Adrenal gland (tissue), 12 donors: ENCODE results near the gene MAML3. TPM values are rescaled to one million over a fixed set of nuclear protein-coding genes. Genes with fewer than 3 reads are reported as not detected.
A peak's percentile ranks its signal among the peaks of the same experiment; 100 is the strongest.

ENCODE experiments used
- DNase-seq, 7 donors: peaks; one replicate each; pipeline ENCODE4 v3.0.0-alpha.2; 2019 to 2020
- H3K27ac ChIP-seq, 5 donors: fragments of 200-600 bp; sonication (generic) in 4 of 5; 1 replicate in 3 of 5; 2 replicates in 2 of 5; pipeline versions ENCODE4 v1.5.1 to v1.8.0; 2016 to 2020; ENCODE audit warnings: mild to moderate bottlenecking in 1 of 5
- H3K27me3 ChIP-seq: fragments of 200-600 bp; 2 replicates; pipeline ENCODE4 v1.8.0; 2021
- H3K36me3 ChIP-seq, 2 donors: fragments of 200-600 bp; replicated peaks in 1 of 2; 1 replicate in 1 of 2; 2 replicates in 1 of 2; pipeline versions ENCODE4 v1.5.1 to v1.8.0; 2018 to 2022
- H3K4me1 ChIP-seq, 2 donors: fragments of 200-600 bp; replicated peaks in 1 of 2; 1 replicate in 1 of 2; 2 replicates in 1 of 2; pipeline versions ENCODE4 v1.5.1 to v1.8.0; 2018 to 2021
- H3K4me3 ChIP-seq, 4 donors: fragments of 200-600 bp; sonication (generic) in 3 of 4; one replicate each; pipeline ENCODE4 v1.5.1; 2016 to 2018
- H3K9me3 ChIP-seq, 3 donors: fragments of 200-600 bp; sonication (generic) in 1 of 3; replicated peaks in 1 of 3; 1 replicate in 2 of 3; 2 replicates in 1 of 3; pipeline versions ENCODE4 v1.5.1 to v1.8.0; 2016 to 2021
- CTCF ChIP-seq, 6 experiments: fragments of 450-650 bp in 4 of 6; fragments of 200-600 bp in 2 of 6; sonication (generic) in 1 of 6; IDR thresholded peaks; 1 replicate in 5 of 6; 2 replicates in 1 of 6; pipeline versions ENCODE4 v1.5.1 to v1.8.0; 2016 to 2021; ENCODE audit warnings: antibody characterized with exemption in 6 of 6, mild to moderate bottlenecking in 2 of 6, moderate library complexity in 1 of 6
- POLR2A ChIP-seq, 2 donors: fragments of 450-650 bp; IDR thresholded peaks; one replicate each; pipeline ENCODE4 v1.6.1; 2017; ENCODE audit warnings: antibody characterized with exemption in 2 of 2, mild to moderate bottlenecking in 2 of 2, moderate library complexity in 1 of 2
- WGBS, 4 donors: extraction: QIAGEN DNeasy Blood & Tissue Kit in 2 of 4; methylation state at CpG; one replicate each; pipeline versions ENCODE4 v1.1.5 to v1.1.7; 2013 to 2017; 5-methylcytosine and 5-hydroxymethylcytosine counted together
- intact Hi-C, 2 donors: fragments of 100-400 bp; cut with DNase I; formaldehyde crosslinking; loops; one replicate each; pipeline versions ENCODE4 v1.14.1 to v1.15.0; 2022 to 2023
- polyA plus RNA-seq, 3 donors: library from polyadenylated mRNA; stranded (reverse); fragments of 200-250 nt in 2 of 3; fragments of 350-450 nt in 1 of 3; fragmentation: Illumina TruSeq in 1 of 3; extraction: RNeasy Lipid Tissue Mini Kit (QIAGEN cat#74804) in 1 of 3; gene quantifications; one replicate each; pipeline ENCODE4 v1.2.3, GENCODE V29; 2013 to 2014
- total RNA-seq, 9 donors: library from RNA; depleted of rRNA in 4 of 9; stranded (reverse); fragments of >200 nt in 4 of 9; fragments of 120-200 nt in 1 of 9; fragmentation: NEBNext Ultra II Directional in 1 of 9; extraction: Animal tissue kit (Norgen Biotek cat#: 25700) in 1 of 9; gene quantifications; one replicate each; pipeline versions ENCODE4 v1.1.0 to v1.2.4, GENCODE V29; 2013 to 2023
- donor health status: healthy with polysubstance abuse.
- donor health status: Bipolar disorder and iron deficiency.
- donor health status: DM: yes; HTN: yes; CAD: no.
- donor health status: DM: no; HTN: no; CAD: no.
- donor health status: DM: no; HTN: no; CAD: no.
- donor health status: DM: yes; HTN: yes; CAD: no.

Gene MAML3
- total and polyA plus RNA-seq, 12 donors, result 2.0 to 15.9 (median 8.4) TPM

DNA sequence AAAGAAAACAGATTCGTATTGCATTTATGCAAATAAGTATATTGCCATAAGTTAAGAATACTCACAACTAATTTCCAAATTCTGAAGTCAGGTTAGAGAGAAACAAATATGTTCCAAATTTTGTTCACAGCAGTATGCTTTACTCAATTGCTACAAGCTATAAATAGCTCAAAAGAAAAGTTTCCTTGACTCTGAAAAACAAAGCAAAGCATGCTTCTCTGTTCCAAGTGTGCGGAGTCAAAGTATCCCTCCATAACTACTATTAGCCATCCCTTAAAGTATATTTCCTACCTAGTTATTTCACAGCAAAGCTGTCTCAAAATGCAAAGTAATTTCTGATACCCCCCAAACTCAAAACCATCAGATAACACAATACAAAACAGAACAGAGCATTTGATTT is 441.1 kb downstream of the MAML3 start:
- intact Hi-C loops, result no loop called here
- Histone ChIP-seq H3K4me3 (no peak overlapping the region), H3K27me3 (no peaks in the 10 kb centered on the region), H3K36me3 (no peaks in the 10 kb centered on the region), H3K27ac (no peak overlapping the region), H3K4me1 (peaks cover 0 to 26% of the 10 kb centered on the region in 2 donors), H3K9me3 (no peaks in the 10 kb centered on the region)
- 64 to 72% (median 69%) methylated on average over 2 of the region's 2 CpGs for WGBS, 4 donors
- no peak for TF ChIP-seq POLR2A (IDR thresholded peaks at IDR 0.05)
- TF ChIP-seq CTCF (IDR thresholded peaks at IDR 0.05), result no peak
- no peak for DNase-seq

- Histone ChIP-seq H3K4me3 (no peak overlapping the region), H3K4me1 (peaks cover 0 to 26% of the 10 kb centered on the region in 2 donors), H3K27ac (peak overlapping the region in 3 of 5 donors; percentile 8 to 63 (median 21)), H3K9me3 (no peaks in the 10 kb centered on the region), H3K27me3 (no peaks in the 10 kb centered on the region), H3K36me3 (no peaks in the 10 kb centered on the region)
- WGBS, 4 donors, result 33 to 66% (median 53%) methylated on average over 4 of the region's 4 CpGs
- intact Hi-C loops, result no loop called here
- DNase-seq, result peak in 6 of 7 donors; percentile 54 to 73 (median 63)
- TF ChIP-seq POLR2A (IDR thresholded peaks at IDR 0.05) (no peak), CTCF (IDR thresholded peaks at IDR 0.05) (no peak)
Observed at GRCh38 chr4:139711461-139711860, 442.5 kb downstream of the MAML3 start.

DNA sequence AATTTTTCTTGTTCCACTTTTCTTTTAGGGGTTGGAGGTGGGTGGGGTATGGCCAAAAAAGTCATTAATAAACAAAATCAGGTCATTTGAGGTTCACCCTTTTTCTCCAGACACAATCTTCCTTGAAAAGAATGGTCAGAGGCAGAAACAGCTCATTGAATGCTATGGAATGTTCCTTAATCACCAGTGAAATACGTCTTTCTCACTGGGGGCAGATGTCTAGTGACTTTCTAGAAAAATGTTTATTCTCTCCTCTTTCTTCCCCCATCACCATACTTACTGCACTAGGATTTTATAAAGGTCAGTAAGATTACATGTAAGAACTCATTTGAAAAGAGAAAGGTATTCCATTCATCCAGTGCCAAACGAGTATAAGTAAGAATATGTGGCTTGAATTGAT is 443.9 kb downstream of the MAML3 start:
- intact Hi-C loops, result no loop called here
- TF ChIP-seq CTCF (IDR thresholded peaks at IDR 0.05), result no peak
- Histone ChIP-seq H3K36me3 (peaks cover 0 to 5% of the 10 kb centered on the region in 2 donors), H3K4me1 (peaks cover 0 to 21% of the 10 kb centered on the region in 2 donors), H3K27me3 (no peaks in the 10 kb centered on the region), H3K4me3 (no peak overlapping the region), H3K27ac (no peak overlapping the region), H3K9me3 (no peaks in the 10 kb centered on the region)
- 82 to 95% (median 88%) methylated on average over 2 of the region's 2 CpGs for WGBS, 4 donors
- DNase-seq, result no peak

- H3K27me3 ChIP-seq, result no peaks in the 10 kb centered on the region
- no peak for DNase-seq
- H3K36me3 ChIP-seq, result peaks cover 0 to 8% of the 10 kb centered on the region in 2 donors
- intact Hi-C loops, result no loop called here
- no peaks in the 10 kb centered on the region for H3K9me3 ChIP-seq
- no peak overlapping the region for H3K4me3 ChIP-seq
- TF ChIP-seq POLR2A (IDR thresholded peaks at IDR 0.05), result no peak
- no peak for TF ChIP-seq CTCF (IDR thresholded peaks at IDR 0.05)
- H3K4me1 ChIP-seq, result peaks cover 0 to 21% of the 10 kb centered on the region in 2 donors
- 61 to 91% (median 87%) methylated on average over 1 of the region's 1 CpG for WGBS, 4 donors
- H3K27ac ChIP-seq, result no peak overlapping the region
Observed at GRCh38 chr4:139709660-139710059, 444.3 kb downstream of the MAML3 start.
